GM19043 (cell line): Measurements from ENCODE around the gene MRS2.

Experiments
- ATAC-seq: cut with Tn5 transposase; IDR thresholded peaks from one replicate; pipeline ENCODE4 v1.9.1; 2021; ENCODE audit warnings: low read depth; ENCODE audit not compliant: unreplicated experiment

Gene MRS2

DNA sequence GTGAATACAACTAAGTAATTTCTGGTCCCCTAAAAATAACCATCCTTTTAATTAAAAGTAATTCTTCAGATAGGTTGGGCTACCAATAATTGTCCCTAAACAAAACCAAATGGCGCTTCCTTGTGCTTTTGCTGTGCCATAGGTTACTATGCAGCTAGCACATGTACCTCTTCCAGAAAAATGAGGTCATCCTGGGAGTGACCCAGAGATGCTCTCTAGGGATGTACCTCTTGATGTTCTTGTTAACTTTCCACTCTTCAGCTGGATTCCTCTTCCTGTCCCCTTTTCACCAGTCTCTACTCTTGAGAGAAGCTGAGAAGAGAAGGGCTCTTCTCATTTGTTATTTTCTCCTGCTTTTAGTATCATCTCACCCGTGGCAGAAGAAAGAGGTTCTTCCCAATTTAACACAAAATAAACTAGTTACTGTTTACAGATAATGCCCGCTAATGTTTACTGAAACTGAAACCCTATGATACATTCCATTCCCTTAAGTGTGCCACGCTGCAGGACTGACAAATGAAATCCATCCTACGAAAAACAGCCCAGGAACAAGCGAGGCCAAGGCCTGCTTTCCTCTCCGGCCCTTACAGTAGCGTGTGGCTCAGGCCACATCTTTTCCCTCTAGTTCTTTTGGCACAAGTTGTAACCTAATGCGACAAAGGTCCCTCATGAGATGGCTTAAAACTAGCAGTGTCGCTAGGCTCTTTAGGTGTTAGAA is 24.2 kb downstream of the MRS2 start:
- ATAC-seq = no peak

GRCh38 chr6:24428615-24429014 is 25.9 kb downstream of the MRS2 start:
- ATAC-seq = no peak

GRCh38 chr6:24429146-24429545 is 26.4 kb downstream of the MRS2 start:
- no peak for ATAC-seq

GRCh38 chr6:24430086-24430485 is 27.4 kb downstream of the MRS2 start:
- ATAC-seq = no peak

GRCh38 chr6:24431045-24431451 is 28.3 kb downstream of the MRS2 start:
- no peak for ATAC-seq

GRCh38 chr6:24432611-24433010 is 29.9 kb downstream of the MRS2 start:
- no peak for ATAC-seq

DNA sequence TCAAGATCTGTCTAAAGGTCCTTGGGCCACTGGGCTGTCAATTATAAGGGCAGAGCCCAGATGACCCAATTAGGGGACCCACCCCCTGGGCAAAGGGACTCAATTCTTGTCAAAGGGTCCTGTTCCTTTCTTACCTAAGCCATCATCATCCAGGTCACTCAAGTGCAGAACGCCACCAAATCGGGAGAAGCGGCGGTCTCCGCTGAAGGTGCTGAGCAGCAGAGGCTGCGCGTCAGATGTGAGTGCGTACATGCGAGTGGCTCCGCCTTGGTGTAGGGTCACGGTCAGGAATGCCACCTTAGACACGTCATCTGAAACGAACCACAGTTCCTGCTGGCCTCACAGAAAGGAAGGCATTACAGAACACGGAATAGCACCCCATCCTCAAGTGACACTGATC is 34.2 kb downstream of the MRS2 start:
- ATAC-seq = no peak

- no peak for ATAC-seq
These were observed 37.3 kb downstream of the MRS2 start for GRCh38 chr6:24439858-24440539.

DNA sequence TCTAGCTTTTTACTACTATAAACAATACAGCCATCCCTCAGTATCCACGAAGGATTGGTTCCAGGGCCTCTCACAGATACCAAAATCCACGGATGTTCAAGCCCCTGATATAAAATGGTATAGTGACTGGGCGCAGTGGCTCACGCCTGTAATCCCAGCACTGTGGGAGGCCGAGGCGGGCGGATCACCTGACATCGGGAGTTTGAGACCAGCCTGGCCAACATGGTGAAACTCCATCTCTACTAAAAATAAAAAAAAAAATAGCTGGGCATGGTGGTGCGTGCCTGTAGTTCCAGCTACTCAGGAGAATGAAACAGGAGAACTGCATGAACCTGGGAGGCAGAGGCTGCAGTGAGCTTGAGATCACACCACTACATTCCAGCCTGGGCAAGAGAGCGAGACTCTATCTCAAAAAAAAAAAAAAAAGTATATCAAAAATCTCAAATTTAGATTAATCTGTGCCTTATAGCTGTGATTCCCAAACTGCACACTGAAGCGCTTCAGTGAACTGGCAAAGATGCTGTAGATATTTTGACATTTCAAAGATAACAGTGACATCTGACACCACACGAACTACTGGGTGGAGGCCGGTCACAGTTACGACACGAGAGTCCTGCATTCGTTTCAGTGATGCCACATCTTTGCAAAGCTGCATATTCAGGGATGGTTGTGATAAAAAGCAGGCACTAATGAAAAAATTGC is 38.3 kb downstream of the MRS2 start:
- no peak for ATAC-seq

DNA sequence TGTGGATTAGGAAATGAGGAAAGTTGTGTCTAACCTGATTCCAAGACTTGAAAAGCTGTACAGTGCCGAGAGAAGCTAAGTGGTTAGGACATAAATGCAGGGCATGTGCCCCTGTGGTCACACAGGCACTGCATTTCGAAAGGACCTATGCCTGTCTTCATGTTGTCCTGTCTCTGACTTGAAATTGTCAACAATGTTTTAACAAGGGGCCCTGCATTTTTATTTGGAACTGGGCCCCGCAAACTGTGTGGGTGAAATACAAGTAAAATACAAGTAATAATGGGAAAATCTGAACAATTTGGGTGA is 38.8 kb downstream of the MRS2 start:
- no peak for ATAC-seq

- no peak for ATAC-seq
These were observed 41.9 kb downstream of the MRS2 start for GRCh38 chr6:24444588-24444987.

DNA sequence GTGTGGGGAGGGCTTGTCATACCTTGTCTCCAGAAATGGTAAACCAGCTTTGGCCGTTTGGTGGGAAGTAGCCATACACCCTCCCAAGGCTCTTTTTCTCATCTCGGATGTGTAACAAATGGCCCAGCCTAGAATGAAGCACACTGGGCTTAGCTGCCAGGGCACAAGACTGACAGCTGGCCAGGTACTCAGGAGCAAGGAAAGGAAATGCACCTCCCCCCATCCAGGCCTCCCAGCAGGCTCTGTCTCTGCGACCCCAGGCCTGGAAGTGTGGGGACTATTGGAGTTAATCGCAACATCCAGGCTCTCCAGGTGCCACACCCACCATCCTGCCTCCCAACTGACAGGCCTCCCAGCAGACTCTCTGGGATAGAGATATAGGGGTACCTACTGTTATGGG is 43.0 kb downstream of the MRS2 start:
- ATAC-seq = no peak

DNA sequence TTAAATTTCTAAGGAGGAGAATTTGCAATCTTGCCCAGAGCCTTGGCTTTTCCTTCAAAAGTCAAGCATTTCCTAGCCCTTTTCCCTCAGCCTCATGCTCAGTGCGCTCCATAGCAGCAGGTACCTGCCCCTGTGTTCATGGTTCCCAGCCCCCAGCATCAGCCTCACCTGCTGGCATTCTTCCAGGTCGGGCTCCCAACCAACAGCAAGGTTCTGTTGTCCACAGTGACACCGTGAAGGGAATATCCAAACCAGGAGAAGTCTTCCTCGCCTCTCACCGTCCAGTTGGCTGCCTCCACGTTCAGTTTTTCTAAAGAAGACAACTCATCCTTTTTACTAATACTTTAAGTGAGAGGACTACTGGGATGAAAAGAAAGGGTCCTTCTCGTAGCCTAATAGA is 43.9 kb downstream of the MRS2 start:
- no peak for ATAC-seq

DNA sequence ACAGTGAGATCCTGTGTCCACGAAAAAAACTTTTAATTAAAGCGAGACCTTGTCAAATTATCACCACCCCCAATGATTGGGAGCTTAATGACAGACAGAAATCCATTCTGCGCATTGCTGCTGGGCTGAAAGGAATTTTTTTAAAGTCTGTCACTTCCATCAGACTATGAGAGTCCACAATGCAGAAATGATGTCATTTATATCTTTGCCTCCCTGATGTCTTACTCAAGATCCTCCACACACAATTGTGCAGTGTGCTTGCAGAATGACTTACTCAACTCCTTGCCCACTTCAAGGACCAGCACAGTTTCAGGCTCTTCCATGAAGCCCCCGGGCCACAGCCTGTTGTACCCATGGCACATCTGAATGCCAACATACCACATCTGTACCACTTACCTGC is 45.7 kb downstream of the MRS2 start:
- ATAC-seq = no peak

DNA sequence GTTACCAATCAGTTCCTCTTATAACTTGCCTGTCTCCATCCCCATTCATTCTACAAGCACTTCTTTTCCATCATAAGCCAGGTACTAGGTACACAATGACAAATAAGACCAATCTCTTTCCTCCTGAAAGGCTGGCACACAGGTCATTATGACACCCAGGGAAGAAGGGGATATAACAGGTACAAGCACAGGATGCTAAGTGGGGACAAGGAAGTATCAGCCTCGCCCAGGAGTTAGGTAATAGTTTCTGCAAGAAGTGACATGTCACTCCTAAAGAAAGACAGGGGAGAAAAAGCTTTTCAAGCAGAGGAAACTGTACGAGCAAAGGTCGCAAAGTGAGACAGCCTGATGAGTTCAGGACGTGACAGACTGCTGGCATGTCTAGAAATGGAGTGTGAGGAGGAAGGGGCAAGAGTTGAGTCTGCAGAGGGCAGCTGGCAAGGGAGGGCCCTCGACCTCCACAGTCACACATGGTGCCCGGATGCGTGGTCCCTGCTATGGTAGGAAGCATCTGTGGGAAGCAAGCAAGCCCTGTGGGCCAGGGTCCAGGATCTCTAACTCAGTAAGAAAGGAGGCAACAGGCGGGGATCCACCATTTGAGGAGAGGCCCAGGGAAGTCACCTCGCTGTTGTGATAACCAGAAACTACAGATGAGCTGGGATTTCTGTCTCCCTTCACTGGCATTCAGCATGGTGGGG is 46.2 kb downstream of the MRS2 start:
- ATAC-seq = no peak

GRCh38 chr6:24451581-24452388 is 49.0 kb downstream of the MRS2 start:
- no peak for ATAC-seq

DNA sequence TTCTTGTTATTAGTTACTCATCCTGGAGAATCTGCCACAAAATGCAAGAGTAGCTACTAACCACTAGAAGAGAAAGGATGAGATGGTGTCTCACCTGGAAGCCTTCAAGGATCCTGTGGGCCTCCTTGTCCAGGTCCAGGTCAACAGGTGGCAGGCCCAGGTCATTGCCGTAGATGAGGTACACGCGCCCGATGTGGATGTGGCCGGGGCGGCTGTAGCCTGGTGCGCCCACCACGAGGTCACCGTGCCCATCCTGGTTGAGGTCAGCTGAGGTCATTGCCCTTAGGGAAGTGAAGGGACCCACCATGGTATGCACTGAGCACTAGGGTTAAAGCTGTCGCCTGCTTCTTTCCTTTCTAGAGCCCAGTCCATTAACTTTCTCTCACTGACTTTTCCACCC is 51.2 kb downstream of the MRS2 start:
- ATAC-seq = no peak

- ATAC-seq = no peak
These were observed 51.7 kb downstream of the MRS2 start for GRCh38 chr6:24454452-24454851.

GRCh38 chr6:24455061-24455460 is 52.3 kb downstream of the MRS2 start:
- ATAC-seq = no peak

GRCh38 chr6:24458134-24458533 is 55.4 kb downstream of the MRS2 start:
- no peak for ATAC-seq

DNA sequence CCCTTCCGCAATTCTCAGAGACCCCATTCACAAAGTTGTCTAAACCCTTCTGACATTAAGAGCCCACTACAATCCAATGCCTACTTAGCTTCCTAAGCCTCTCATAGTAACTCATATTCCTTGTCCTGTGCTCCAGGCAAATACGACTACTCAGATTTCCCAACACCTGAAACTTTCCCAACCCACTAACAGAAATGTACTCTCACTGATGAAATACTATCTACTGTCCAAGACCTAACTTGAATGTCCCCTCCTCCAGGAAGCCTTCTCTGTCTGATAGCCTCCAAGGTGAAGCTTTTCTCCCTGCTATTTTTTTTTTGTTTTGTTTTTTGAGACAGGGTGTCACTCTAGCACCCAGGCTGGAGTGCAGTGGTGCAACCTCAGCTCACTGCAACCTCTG is 56.2 kb downstream of the MRS2 start:
- ATAC-seq = no peak
